HG02588 (cell line): ENCODE results near the gene ERMP1.
"Not testable (repeated sequence)": the region's sequence is repeated elsewhere in the genome, so short reads cannot be mapped to it uniquely, and the experiment has no call there.

ENCODE experiments used
- ATAC-seq: cut with Tn5 transposase; IDR thresholded peaks from one replicate; pipeline ENCODE4 v1.9.1; 2021; ENCODE audit warnings: mild to moderate bottlenecking, moderate library complexity; ENCODE audit not compliant: unreplicated experiment

ERMP1 gene

GRCh38 chr9:5825223-5825622 is 7.7 kb downstream of the ERMP1 start:
- ATAC-seq: no peak

- ATAC-seq: no peak
These were observed 12.5 kb downstream of the ERMP1 start for GRCh38 chr9:5820425-5820824.

GRCh38 chr9:5819174-5819573 is 13.7 kb downstream of the ERMP1 start:
- ATAC-seq: no peak

- ATAC-seq: no peak
These were observed 14.3 kb downstream of the ERMP1 start for GRCh38 chr9:5818424-5819142.

GRCh38 chr9:5817862-5818261 is 15.1 kb downstream of the ERMP1 start:
- ATAC-seq: no peak

- no peak for ATAC-seq
These were observed 17.5 kb downstream of the ERMP1 start for GRCh38 chr9:5815461-5815860.

GRCh38 chr9:5813824-5814223 is 19.1 kb downstream of the ERMP1 start:
- ATAC-seq: no peak

GRCh38 chr9:5811751-5812150 is 21.2 kb downstream of the ERMP1 start:
- ATAC-seq: no peak

- no peak for ATAC-seq
These were observed 27.4 kb downstream of the ERMP1 start for GRCh38 chr9:5805478-5805877.

- ATAC-seq: no peak
These were observed 31.2 kb downstream of the ERMP1 start for GRCh38 chr9:5801739-5802113.

- ATAC-seq: no peak
These were observed 31.8 kb downstream of the ERMP1 start for GRCh38 chr9:5800969-5801738.

- ATAC-seq: not testable (repeated sequence)
These were observed 32.5 kb downstream of the ERMP1 start for GRCh38 chr9:5800378-5800777.

- no peak for ATAC-seq
These were observed 33.6 kb downstream of the ERMP1 start for GRCh38 chr9:5799314-5799713.

GRCh38 chr9:5798581-5798980 is 34.3 kb downstream of the ERMP1 start:
- ATAC-seq: no peak

- ATAC-seq: no peak
These were observed 36.6 kb downstream of the ERMP1 start for GRCh38 chr9:5796298-5796697.

- ATAC-seq: no peak
These were observed 39.1 kb downstream of the ERMP1 start for GRCh38 chr9:5793812-5794211.

- ATAC-seq: no peak
These were observed 41.0 kb downstream of the ERMP1 start for GRCh38 chr9:5791870-5792269.

- ATAC-seq: no peak
These were observed 42.0 kb downstream of the ERMP1 start for GRCh38 chr9:5790923-5791322.

GRCh38 chr9:5789489-5789888 is 43.4 kb downstream of the ERMP1 start:
- ATAC-seq: no peak

- ATAC-seq: no peak
These were observed 45.1 kb downstream of the ERMP1 start for GRCh38 chr9:5787759-5788302.

- ATAC-seq: no peak
These were observed 45.7 kb downstream of the ERMP1 start for GRCh38 chr9:5787220-5787619.
